ENCODE measurements around the gene PAFAH2. TPM values are rescaled to one million over a fixed set of nuclear protein-coding genes. Genes with fewer than 3 reads are reported as not detected.

PAFAH2 gene
- total and polyA plus RNA-seq, 2 of the 8 experiments (the other 6 are each of a cell fraction or from before 2014, with no cell fraction given): 7.7 to 9.3 TPM

GRCh38 chr1:26009796-26010447, 12.1 kb upstream of the PAFAH2 start (continued):
- TF ChIP-seq CTCF (IDR thresholded peaks at IDR 0.05; ENCODE audit: control extremely low read depth in 1 of 3, insufficient read depth in 1 of 3, low read depth in 1 of 3, low read length in 3 of 3) (peak; percentile 36 to 63 (median 58)), TCF12 (IDR thresholded peaks at IDR 0.05; ENCODE audit: low read depth, low read length) (no peak), KDM1A (IDR thresholded peaks at IDR 0.05; ENCODE audit: borderline replicate concordance, low read length) (no peak), NRF1 (IDR thresholded peaks at IDR 0.05; ENCODE audit: low read depth, low read length) (no peak), SIX5 (IDR thresholded peaks at IDR 0.05; ENCODE audit: low read depth, low read length) (no peak)

Measured in H1 (cell line).